ENCODE results near the gene COBL.

COBL gene

DNA sequence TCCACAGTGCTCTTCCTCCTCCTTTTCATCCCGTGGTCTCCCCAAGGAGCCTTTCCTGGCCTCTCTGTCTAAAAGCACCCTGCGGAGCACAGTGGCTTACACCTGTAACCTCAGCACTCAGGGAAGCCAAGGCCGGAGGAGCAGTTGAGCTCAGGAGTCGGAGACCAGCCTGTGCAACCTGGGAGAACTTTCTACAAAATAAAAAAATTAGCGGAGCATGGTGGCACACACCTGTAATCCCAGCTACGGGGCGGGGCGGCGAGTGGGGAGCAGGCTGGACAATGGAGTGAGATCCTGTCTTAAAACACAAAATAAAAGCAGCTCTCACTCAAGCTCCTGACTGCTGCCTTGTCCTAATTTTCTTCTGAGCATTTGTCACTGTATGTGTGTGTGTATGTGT, 1.4 kb upstream of the COBL start:
- in situ Hi-C loops (cut with HindIII; ENCODE audit: low pct_ligation_motif_present, low sequenced_read_pairs) = no loop called here

GRCh38 chr7:51317582-51317910, 937 bp upstream of the COBL start:
- H3K27me3 ChIP-seq (replicated peaks) = peaks cover 26% of the 10 kb centered on the region
- in situ Hi-C loops (cut with HindIII; ENCODE audit: low pct_ligation_motif_present, low sequenced_read_pairs) = no loop called here

More for the DNA sequence above, 1.4 kb upstream of the COBL start:
- H3K27me3 ChIP-seq (replicated peaks) = peaks cover 26% of the 10 kb centered on the region
- H3K27ac ChIP-seq = no peak overlapping the region
- no peak for DNase-seq
- no peaks in the 10 kb centered on the region for H3K36me3 ChIP-seq (replicated peaks)
- H3K4me3 ChIP-seq (ENCODE audit: low read depth, low read length) = no peak overlapping the region
- TF ChIP-seq CTCF (IDR thresholded peaks at IDR 0.05; ENCODE audit: low read depth, low read length, missing control alignments) = no peak

DNA sequence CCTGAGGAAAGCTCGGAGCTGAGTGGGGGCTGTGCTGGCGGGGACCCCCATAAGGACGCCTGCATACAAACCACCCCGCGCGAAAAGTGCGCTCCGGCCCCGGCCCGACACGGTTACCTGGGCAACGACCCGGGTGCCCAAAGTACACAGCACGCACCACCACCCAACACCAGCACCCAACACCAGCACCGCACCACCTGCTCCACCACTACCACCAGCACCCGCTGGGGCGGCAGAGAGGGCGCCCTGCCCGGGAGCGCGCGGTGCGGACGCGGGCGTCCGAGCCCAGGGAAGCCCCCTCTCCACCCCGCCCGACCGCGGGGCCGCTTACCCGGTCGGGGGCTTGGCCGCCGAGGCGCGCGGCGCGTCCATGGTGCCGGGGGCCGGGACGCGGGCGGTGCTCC, 345 bp downstream of the COBL start:
- TF ChIP-seq CTCF (IDR thresholded peaks at IDR 0.05; ENCODE audit: low read depth, low read length, missing control alignments) = no peak
- peak overlapping the region; percentile 39 for H3K4me3 ChIP-seq (ENCODE audit: low read depth, low read length)
- no peaks in the 10 kb centered on the region for H3K36me3 ChIP-seq (replicated peaks)
- no peak for DNase-seq
- in situ Hi-C loops (cut with HindIII; ENCODE audit: low pct_ligation_motif_present, low sequenced_read_pairs) = no loop called here
- peaks cover 26% of the 10 kb centered on the region for H3K27me3 ChIP-seq (replicated peaks)
- H3K27ac ChIP-seq = no peak overlapping the region

More at GRCh38 chr7:51317582-51317910, 937 bp upstream of the COBL start:
- TF ChIP-seq CTCF (IDR thresholded peaks at IDR 0.05; ENCODE audit: low read depth, low read length, missing control alignments) = no peak
- H3K4me3 ChIP-seq (ENCODE audit: low read depth, low read length) = no peak overlapping the region
- no peak for DNase-seq
- no peak overlapping the region for H3K27ac ChIP-seq
- H3K36me3 ChIP-seq (replicated peaks) = no peaks in the 10 kb centered on the region

GRCh38 chr7:51315393-51316261, 982 bp downstream of the COBL start:
- DNase-seq = no peak
- Histone ChIP-seq H3K27ac (no peak overlapping the region), H3K27me3 (replicated peaks) (peaks cover 26% of the 10 kb centered on the region), H3K4me3 (ENCODE audit: low read depth, low read length) (peak overlapping the region; percentile 39), H3K36me3 (replicated peaks) (no peaks in the 10 kb centered on the region)
- in situ Hi-C loops (cut with HindIII; ENCODE audit: low pct_ligation_motif_present, low sequenced_read_pairs) = no loop called here
- no peak for TF ChIP-seq CTCF (IDR thresholded peaks at IDR 0.05; ENCODE audit: low read depth, low read length, missing control alignments)

GRCh38 chr7:51314726-51315125, 1.9 kb downstream of the COBL start:
- no peak for TF ChIP-seq CTCF (IDR thresholded peaks at IDR 0.05; ENCODE audit: low read depth, low read length, missing control alignments)
- no peak overlapping the region for H3K4me3 ChIP-seq (ENCODE audit: low read depth, low read length)
- H3K27ac ChIP-seq = no peak overlapping the region
- no peaks in the 10 kb centered on the region for H3K36me3 ChIP-seq (replicated peaks)
- H3K27me3 ChIP-seq (replicated peaks) = peaks cover 26% of the 10 kb centered on the region
- DNase-seq = no peak
- in situ Hi-C loops (cut with HindIII; ENCODE audit: low pct_ligation_motif_present, low sequenced_read_pairs) = no loop called here

Measured in brain microvascular endothelial cell (primary cell).